ENCODE data around the gene NDUFA9. TPM values are rescaled to one million over a fixed set of nuclear protein-coding genes. Genes with fewer than 3 reads are reported as not detected.

Gene NDUFA9
- total RNA-seq (ENCODE audit: insufficient read depth, low replicate concordance) = 20.7 TPM

DNA sequence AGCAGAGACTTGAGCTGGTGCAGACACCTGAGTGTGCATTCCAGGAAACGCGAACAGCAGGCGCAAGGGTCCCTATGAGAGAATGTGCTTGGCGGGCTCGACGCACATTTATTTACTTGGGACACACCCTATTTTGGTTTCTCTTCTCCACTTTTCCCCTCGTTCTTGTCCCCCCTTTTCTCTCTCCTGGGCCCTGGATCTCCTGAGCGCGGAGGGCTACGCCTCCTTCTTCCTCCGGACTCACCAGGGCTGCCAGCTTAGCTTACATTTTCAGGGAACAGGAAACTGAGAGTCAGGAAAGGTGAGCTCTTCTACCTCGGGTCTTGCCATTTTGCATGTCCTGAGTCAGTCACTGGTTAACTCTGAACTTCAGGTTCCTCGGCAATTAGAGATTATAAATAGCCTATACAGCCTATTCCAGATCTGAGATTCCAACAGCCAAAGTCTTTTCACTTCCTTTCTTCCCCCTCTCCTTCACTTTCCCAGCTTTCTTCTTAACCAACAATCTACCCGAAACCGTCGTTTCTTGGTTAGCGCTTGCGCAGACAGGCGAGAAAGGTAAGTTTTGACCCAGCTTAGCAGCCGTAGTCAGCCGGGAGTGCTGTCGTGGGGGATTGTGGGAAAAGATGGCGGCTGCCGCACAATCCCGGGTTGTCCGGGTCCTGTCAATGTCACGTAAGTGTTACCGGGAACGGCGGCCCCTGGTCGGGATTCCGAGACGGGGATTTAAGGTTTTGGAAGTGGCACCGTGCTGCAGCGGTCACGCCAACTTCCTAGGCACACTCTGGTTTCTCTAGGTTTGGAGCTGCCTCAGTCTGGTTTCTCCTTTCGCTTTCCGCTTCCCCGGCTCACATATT is at the start of gene NDUFA9, which contains the start of gene AKAP3:
Gene NDUFA9 (plus strand): TSS at position 614 of the 857 bp plus-strand sequence. CDS start 13 bp downstream, at position 627.
Gene AKAP3 (minus strand): TSS at position 551 of the 857 bp plus-strand sequence. CDS start 10,855 bp downstream, outside the sequence.
- peak; percentile 94 for DNase-seq (ENCODE audit: low spot score)

DNA sequence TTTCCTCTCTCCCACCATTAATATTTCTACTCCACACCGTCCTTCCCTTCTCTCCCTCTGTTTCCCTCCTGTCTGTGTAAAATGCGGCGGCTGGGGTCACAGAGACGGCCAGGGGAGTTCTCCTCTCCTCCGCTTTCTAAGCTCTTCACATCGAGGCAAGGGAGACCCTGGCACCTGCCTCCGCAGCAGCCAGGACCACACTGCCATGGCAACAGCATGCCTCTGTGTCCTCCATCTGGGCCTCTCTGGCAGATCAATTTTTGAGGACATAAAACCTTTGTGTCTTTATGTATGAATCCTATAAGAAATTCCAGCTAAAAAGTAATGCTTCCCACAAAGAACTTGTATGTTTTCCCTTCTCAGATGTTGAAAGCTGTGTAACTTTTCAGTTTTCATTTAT is 45.5 kb upstream of the NDUFA9 start:
- DNase-seq (ENCODE audit: low spot score) = no peak

DNA sequence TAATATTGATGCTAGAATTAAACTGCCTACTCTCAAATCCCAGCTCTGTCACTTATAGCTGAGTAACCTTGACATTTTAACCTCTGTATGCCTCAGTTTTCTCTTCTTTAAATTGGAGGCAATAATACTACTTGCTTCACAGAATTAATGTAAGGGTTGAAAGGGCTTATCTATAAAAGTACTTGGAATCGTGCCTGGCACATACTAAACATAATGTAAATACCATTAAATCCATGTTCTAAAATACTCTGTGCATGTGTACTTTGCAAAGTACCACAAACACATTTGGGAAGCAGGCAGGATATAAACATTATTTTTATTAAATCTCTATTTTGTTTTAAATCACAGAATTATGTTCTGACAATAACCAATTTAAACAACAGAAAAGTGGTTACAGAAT is 45.0 kb upstream of the NDUFA9 start:
- DNase-seq (ENCODE audit: low spot score) = no peak

DNA sequence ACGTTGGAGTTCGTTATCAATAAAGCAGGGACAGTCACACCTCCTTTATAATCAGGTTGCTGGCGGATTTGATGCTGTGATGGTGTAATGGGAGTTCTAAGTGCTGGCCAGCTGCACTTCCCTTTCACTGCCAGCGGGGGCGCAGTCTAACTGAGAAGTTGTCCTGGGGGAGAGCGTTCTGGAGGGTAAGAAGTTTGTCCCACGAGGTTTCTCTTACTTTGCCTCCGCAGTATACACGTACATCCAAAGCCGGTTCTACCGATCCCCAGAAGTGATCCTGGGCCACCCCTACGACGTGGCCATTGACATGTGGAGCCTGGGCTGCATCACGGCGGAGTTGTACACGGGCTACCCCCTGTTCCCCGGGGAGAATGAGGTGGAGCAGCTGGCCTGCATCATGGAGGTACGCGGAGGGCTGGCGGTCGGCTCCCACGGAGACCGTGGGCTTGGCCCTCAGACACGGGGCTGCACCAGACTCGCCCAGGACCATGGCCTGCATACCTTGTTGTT is 44.2 kb upstream of the NDUFA9 start:
- peak; percentile 91 for DNase-seq (ENCODE audit: low spot score)

DNA sequence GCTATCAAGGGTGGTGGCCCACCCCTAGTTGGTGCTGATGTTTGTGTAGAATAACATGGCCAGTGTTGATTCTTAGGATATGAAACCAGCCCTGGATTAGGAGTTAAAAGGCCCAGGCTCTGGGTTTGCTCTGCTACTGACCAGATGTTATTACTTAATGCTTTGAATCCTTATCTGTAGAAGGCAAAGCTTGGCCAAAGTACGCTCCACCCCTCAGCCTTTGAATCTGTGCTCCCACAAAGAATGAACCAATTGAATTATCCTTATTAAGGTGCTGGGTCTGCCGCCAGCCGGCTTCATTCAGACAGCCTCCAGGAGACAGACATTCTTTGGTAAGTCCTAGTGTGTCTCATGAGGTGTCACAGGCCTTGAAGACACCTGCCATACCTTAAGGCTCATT is 41.9 kb upstream of the NDUFA9 start:
- DNase-seq (ENCODE audit: low spot score) = peak; percentile 65

DNA sequence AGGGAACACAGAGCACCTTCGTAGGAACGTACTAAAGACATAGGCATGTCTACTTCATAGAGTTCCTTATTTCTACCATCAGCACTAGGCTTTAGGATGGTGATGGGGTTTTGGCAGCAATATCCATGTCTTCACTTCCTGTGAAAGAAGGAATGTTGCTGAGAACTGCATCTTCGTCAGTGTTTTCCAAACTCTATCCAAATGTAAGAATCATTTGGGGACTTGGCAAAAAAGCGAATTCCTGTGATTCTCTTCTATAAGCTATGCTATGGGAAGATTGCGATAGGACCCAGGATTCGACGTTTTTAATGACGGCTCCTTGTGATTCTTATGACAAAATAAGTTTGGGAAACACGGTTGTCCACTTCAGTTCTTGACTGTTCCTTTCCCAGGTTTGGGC is 39.8 kb upstream of the NDUFA9 start:
- DNase-seq (ENCODE audit: low spot score) = no peak

DNA sequence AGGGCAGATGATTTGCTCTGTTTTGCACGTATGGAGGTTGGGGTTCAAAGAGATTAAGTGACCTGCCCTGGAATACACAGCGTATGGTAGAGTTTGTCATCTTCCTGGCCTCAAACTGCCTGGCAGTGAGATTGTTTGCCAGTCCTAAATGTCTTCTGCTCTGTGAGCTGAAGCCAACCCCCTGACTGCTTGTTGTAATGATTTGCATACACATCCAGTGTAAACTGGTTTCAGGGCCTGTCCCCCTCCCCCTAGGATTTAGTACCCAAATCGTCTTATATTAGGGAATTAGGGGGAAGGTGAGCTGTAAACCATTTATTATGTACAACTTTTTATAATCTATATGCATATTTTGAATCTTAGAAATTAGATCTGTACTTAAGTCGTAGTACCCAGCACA is 38.4 kb upstream of the NDUFA9 start:
- no peak for DNase-seq (ENCODE audit: low spot score)

DNA sequence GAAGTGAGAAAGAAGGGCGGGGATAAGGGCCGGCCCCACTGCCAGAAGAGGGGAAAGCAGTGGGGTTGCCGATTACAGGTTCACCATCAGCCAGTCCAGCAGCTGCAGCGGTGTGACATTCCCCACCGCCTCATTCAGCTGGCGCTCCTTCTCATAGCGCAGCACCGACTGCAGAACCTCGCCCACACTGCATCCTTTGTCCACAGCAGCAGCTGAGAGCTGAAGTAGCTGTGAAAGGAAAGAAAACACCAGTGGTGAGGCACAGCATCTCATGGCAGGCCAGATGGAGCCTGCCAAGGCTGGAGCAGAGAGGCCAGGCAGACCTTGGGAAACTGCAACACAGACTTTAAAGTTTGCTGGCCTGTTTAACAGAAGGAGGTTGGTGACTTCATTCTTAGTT is 33.2 kb upstream of the NDUFA9 start:
- no peak for DNase-seq (ENCODE audit: low spot score)

DNA sequence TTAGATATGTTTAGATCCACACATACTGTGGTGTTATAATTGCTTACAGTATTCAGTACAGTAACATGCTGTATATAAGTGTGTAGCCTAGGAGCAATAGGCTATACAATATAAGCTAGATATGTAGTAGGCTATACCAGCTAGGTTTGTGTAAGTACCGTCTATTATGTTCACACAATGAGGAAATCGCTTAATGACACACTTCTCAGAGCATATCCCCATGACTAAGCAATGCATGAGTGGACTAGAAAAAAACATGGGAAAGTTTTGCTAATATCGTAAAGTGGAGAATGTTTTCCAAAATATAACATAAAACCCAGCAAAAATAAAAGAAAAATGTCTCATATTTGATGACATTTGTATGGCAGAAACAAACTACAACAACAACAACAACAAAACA is 27.4 kb upstream of the NDUFA9 start:
- DNase-seq (ENCODE audit: low spot score) = no peak

DNA sequence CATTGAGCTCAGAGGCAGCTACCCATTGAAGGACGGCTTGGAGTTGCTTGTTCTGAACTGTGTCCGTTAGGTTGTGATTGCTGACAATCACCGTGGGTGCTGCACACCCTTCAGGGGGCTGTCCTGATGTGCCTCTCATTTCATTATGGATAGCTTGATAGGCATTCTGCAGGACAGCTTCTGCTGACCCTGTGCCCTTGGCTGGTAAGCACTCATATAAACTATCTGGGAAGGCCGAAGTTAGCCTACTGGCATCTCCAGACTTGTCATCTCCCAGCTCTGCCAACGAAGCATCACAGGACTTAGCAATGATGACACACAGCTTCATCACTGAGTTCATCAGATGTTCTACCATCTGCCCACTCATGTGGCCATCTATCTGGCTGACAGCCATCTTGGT is 22.4 kb upstream of the NDUFA9 start:
- DNase-seq (ENCODE audit: low spot score) = no peak

DNA sequence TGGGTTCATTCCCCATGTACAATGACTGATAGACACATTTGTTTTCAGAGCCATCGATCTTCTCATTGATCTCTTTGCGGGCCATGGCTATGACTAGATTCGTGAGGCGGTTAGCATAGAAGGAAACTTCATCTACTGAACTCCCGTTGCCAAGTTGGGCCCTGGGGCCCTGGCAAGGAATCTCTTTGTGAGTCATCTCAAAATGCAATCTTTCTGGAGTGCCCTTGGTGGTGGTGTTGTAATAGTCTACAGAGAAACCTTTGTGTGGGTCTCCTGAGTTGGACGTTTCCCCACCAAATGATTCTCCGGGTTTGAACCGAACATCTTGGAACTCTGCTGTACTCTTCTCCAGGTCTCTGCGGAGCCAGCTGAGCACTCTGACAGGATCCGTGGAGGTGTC is 20.5 kb upstream of the NDUFA9 start:
- no peak for DNase-seq (ENCODE audit: low spot score)

DNA sequence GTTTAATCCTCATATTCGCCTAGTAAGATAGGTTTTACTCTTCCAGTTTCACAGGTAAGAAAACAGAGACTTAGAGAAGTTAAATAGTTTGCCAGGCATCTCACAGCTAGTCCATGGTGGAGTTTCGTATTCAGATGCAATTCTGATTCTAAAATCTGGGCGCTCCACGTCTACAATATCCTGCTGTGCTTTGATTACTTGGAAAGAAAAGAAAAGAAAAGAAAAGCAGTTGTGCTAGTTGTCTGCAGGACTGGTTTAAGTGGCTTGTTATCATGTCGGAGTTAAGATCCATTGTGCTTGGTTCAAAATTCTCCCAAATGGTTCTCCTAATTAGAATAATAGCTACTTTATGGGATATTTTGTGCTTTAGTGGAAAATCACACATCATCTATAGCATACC is 18.7 kb upstream of the NDUFA9 start:
- no peak for DNase-seq (ENCODE audit: low spot score)

DNA sequence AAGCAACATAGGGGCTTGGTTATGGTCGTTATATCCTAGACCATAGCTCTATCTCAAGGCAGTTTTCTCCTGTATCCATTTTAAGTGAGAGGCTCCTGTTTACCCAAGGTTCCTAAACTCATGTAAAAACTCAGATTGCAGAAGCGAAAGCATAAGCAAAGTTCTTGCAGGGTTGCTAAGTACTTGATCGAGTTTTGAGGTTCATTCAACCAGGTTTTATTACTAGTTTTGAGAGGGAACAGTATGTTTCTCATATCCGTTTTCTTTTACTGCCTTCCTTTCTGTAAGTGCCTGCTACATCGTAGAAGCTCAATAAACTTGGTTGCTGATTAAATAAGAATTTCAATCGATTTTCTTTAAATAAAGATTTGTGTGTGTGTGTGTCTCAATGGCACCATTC is 5.2 kb upstream of the NDUFA9 start:
- no peak for DNase-seq (ENCODE audit: low spot score)

DNA sequence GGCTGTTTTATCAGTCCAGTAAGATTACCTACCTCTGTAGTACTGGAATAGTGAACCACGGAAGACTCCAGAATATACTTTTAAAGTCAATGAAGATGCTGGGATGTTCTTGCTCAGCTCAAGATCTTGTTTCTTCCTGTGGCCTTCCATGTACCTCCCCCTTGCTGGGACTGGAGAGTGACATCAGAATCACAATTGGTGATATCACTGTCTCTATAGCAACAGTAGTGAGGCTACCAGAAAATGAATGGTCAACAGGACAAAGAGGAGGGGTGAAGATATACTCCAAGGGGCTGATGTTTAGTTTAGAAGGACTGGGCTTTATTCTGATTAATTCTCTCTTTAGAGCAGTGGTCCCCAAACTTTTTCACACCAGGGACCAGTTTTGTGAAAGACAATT is 3.9 kb upstream of the NDUFA9 start:
- DNase-seq (ENCODE audit: low spot score) = no peak

DNA sequence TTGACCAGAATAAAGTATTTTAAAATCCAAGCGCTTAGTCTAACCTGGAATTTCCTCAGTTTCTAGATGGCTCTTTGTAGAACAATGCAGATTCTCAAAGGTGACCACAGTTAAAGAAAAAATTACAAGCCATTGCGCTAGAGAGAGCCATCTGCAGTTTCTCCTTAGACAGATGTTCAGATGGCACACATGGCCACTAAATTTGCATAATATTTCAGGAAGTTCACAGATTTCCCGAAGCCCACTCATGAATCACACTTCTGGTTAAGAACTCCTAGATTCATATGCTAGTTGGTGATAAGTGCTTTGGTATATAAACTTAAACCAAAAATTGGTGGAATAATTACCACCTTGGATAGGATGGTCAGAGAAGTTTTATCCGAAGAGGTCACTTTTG is 812 bp upstream of the NDUFA9 start:
- no peak for DNase-seq (ENCODE audit: low spot score)

DNA sequence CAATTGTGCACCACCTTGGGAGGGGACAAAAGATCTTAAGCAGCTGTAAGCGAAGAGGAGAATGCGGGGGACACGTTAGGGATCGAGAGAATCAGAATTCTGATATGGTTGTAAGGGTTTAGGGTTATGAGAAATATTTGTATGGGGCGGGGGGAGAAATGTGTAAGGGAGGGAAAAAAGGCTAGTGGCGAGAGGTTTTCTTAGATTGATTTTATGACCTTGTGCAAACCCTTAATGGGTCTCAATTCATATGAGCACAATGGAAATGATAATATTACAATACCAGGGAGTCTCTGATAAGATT is 396 bp downstream of the NDUFA9 start:
- DNase-seq (ENCODE audit: low spot score) = no peak

DNA sequence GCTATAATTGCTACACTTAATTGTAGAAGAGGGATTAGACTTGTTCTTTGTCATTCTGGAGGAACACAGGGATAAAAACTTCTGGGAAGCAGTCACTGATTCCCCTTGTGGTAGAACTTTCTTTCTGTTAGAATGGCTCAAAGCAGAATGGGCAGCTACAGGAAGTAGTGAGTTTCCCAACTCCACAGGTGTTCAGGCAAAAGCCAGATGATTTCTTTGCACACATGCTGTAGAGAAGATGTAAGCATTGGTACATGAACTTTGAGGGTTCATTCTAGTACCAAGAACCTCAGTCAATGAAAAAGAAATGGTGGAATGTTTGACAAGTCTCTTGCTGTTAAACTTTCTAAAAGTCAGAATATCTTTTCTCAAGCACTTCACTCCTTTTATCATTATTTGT is 4.3 kb downstream of the NDUFA9 start:
- no peak for DNase-seq (ENCODE audit: low spot score)

DNA sequence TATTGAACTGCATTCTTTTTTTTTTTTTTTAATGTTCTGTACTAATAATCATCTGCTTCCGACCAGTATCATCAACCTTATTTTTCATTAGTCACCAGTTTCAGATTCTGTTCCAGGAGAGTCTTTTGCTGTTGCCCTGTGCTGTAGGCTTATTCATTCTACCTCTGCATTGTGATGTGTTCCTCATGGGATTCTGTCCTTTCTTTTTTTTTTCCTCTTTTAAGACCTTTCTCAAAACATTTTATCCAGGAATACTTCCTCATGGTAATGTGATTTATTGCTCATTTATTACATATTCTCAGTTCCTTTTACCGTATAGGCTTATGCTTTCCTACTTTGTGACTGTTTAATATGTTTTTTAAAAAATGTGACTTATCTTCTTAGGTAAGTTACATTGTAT is 4.8 kb downstream of the NDUFA9 start:
- DNase-seq (ENCODE audit: low spot score) = no peak

DNA sequence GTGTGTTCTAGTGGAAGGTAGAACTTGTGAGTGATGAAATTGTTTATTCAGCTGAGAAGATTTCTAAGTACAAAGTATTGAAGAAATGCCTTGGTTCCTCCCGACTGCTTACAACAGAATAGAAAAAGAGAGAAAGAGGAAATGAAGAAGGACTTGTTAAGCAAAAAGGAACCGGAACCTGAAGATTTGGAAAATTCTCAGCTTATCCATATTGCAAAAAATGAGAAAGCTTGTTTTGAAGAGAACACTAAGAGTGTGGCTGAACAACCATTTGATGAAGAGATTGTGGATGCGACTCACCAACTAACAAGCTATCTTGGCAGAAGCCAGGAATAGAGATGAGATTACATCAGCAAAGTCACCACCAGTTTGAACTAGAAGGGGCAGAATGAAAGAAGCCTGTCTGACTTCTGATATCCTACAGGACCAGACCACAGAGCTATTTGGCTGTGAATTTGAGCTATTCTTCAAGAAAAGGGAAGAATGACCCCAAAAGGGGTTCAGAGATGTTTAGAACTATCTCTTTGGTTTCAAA is 15.1 kb downstream of the NDUFA9 start:
- DNase-seq (ENCODE audit: low spot score) = no peak

DNA sequence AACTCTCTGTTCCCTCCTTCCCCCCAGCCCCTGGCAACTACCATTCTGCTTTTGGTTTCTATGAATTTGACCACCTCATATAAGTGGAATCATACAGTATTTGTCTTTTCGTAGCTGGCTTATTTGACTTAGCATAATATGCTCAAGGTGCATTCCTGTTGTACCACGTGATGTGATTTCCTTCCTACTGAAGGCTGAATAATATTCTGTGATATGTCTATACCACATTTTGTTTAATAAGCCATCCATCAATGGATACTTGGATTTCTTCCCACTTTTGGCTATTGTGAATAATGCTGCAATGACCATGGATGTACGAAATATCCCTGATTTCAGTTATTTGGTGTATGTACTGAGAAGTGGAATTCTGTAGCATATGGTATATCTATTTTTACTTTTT is 16.3 kb downstream of the NDUFA9 start:
- DNase-seq (ENCODE audit: low spot score) = no peak

DNA sequence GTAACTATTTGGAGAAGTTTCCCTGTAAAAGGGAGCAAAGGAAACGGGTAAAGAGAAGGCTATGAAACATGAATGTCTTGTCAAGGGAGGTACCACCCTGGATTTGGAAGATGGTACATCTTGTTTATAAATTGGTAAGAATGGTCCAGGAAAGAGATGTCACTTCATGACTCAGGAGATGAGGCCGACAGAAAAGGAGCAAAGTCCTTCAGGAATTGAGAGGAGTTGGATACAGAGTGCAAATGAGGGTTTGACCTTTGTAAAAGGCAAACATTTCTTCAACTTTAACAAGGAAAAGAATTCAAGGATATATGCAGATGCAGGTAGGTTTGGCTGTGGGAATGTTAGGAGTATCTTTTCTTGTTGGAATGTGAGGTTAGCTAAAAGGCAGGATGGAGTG is 30.8 kb downstream of the NDUFA9 start:
- DNase-seq (ENCODE audit: low spot score) = no peak

DNA sequence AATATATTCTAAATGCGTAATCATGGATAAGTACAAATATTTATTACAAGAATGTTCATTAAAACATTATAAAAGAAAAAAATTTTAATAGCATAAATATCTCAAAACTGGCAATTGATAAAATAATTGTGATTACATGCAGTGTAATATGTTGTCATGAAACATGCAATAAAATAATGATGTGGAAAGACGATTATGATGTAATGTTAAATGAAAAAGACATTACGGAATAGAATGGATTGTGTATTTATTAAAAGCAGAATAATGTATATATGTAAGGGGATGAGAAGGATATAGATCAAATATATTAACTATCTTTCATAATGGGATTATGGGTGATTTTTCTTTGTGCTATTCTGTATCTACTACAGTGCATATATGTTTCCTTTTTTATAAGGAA is 32.8 kb downstream of the NDUFA9 start:
- DNase-seq (ENCODE audit: low spot score) = no peak

DNA sequence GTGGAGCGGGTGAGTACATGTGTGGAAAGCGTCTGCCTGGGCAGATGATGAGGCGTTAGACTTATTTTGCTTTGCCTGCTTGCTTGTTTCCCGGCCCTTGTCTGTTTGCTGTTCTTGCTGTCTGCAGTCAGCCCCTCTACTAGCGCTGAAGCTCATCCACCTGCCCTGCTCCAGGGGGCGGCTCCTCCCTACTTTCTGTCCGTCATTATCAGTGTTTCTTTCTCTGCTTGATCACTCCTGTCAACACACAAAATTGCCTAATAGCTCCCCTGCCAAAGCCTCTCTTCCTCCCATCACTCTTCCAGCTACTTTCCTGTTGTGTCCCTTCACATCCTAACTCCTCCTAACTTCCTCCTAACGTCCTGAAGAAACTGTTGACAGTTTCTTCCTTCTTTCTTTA is 36.4 kb downstream of the NDUFA9 start:
- DNase-seq (ENCODE audit: low spot score) = no peak
